Measurements from ENCODE around the gene ABCA5. TPM values are rescaled to one million over a fixed set of nuclear protein-coding genes. Genes with fewer than 3 reads are reported as not detected.

Gene ABCA5
- total and polyA plus RNA-seq, 10 of the 15 experiments (the other 5 are each of a cell fraction or from before 2014, with no cell fraction given) = 11.8 to 31.1 (median 18.1) TPM

DNA sequence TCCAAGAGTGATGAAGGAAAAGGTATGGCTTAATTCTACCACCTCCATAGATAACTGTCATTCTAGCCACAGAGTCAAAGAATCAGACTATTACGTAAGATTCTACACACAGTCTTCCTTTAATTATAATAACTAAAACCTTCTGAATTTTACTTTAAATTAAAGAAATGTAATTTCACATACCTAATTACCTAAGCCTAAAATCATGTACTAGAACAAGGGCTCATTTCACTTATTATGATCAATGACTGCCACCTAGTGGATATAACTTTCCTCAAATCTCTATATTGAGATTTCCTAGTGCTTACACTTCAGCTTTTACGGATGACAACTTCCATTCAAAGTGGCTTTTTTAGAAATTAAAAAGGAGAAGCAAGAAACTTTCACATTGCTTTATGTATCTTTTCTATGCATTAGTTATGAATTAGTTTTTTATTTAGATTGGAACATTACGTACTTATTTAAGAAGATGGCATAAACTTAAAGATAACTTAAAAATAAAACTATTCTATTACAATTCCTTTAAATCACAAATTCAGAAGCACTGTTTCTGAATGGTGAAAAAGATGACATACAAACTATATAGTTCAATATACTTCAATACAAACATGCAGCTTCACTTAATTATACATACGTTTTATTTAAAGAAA is 80.1 kb downstream of the ABCA5 start:
- Histone ChIP-seq H3K9ac (ENCODE audit: control insufficient read depth, insufficient read depth, low read length) (no peak overlapping the region), H3K4me2 (ENCODE audit: control insufficient read depth, insufficient read depth) (no peak overlapping the region), H3K79me2 (ENCODE audit: control insufficient read depth, insufficient read depth, low read length) (no peaks in the 10 kb centered on the region), H3K36me3 (ENCODE audit: control insufficient read depth in 2 of 2, insufficient read depth in 2 of 2, low read length in 1 of 2) (peaks cover 0 to 6% of the 10 kb centered on the region in 2 experiments; a peak in 1 of 4 replicates), H3K27ac (ENCODE audit: control insufficient read depth, insufficient read depth) (no peak overlapping the region), H2AFZ (ENCODE audit: control insufficient read depth, low read depth, low read length) (no peak overlapping the region), H3K9me3 (replicated peaks; ENCODE audit: control insufficient read depth, insufficient read depth, low read length) (no peaks in the 10 kb centered on the region), H3K4me1 (ENCODE audit: control insufficient read depth, insufficient read depth, low read length) (no peaks in the 10 kb centered on the region), H3K27me3 (replicated peaks in 1 of 2; ENCODE audit: control insufficient read depth in 2 of 2, insufficient read depth in 2 of 2, low read length in 1 of 2) (no peaks in the 10 kb centered on the region), H3K4me3 (no peak overlapping the region), H4K20me1 (ENCODE audit: control insufficient read depth, insufficient read depth) (no peaks in the 10 kb centered on the region)
- DNase-seq (ENCODE audit: low read depth, low spot score) = peak; percentile 25
- RAD21 ChIA-PET (ENCODE audit: unreplicated experiment) = interaction anchor here (0.6 to 1.9 kb wide), 14 partner anchors 10 to 475 kb away, joined by 3 to 13 read pairs (median 4); partner anchors contain the start of gene ABCA5
- CTCF ChIA-PET = interaction anchor here (0.6 to 7.3 kb wide), 22 partner anchors 7 to 475 kb away, joined by 3 to 90 read pairs (median 4); no protein-coding TSS in a partner anchor
- peak; percentile 85 for ATAC-seq
- POLR2A ChIA-PET = interaction anchor here (0.5 kb wide), 2 partner anchors 9 to 453 kb away, joined by 3 to 6 read pairs; no protein-coding TSS in a partner anchor
- SMC1A ChIA-PET (ENCODE audit: uncharacterized antibody, unreplicated experiment) = interaction anchor here (0.5 to 4.4 kb wide), 15 partner anchors 13 to 713 kb away, joined by 3 to 45 read pairs (median 4); no protein-coding TSS in a partner anchor
- in situ Hi-C loops (cut with MboI) (loop anchor here (10.0 kb wide), 1 partner anchor 712 kb away; no protein-coding TSS in a partner anchor), intact Hi-C loops (cut with micrococcal nuclease; ENCODE audit: unreplicated experiment) (loop anchor here (5.0 kb wide), 1 partner anchor 275 kb away; no protein-coding TSS in a partner anchor)
- FAIRE-seq = peak; percentile 89
- BruUV-seq (replicated peaks) = no TSS peak
- TF ChIP-seq SMC3 (IDR thresholded peaks at IDR 0.05; ENCODE audit: borderline replicate concordance, low read length) (peak; percentile 59; the same call in 1 of the 2 replicates), MTA2 (IDR thresholded peaks at IDR 0.05; ENCODE audit: low read depth) (no peak), CEBPB (IDR thresholded peaks at IDR 0.05; ENCODE audit: borderline replicate concordance in 1 of 2, low read depth in 2 of 2, low read length in 2 of 2) (no peak), RAD21 (IDR thresholded peaks at IDR 0.05; ENCODE audit: insufficient read depth, low read depth, low read length) (peak; percentile 68)
- TF ChIP-seq, protein P1, sequence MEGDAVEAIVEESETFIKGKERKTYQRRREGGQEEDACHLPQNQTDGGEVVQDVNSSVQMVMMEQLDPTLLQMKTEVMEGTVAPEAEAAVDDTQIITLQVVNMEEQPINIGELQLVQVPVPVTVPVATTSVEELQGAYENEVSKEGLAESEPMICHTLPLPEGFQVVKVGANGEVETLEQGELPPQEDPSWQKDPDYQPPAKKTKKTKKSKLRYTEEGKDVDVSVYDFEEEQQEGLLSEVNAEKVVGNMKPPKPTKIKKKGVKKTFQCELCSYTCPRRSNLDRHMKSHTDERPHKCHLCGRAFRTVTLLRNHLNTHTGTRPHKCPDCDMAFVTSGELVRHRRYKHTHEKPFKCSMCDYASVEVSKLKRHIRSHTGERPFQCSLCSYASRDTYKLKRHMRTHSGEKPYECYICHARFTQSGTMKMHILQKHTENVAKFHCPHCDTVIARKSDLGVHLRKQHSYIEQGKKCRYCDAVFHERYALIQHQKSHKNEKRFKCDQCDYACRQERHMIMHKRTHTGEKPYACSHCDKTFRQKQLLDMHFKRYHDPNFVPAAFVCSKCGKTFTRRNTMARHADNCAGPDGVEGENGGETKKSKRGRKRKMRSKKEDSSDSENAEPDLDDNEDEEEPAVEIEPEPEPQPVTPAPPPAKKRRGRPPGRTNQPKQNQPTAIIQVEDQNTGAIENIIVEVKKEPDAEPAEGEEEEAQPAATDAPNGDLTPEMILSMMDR (IDR thresholded peaks at IDR 0.05 in 2 of 3, conservative IDR thresholded peaks at IDR 0.05 in 1 of 3; ENCODE audit: control insufficient read depth in 2 of 3, extremely low read depth in 1 of 3, insufficient read depth in 1 of 3, low read depth in 3 of 3, low read length in 3 of 3) = peak; percentile 26 to 64 (median 44); a peak in 4 of 6 replicates
- 88% methylated on average over 4 of the region's 4 CpGs for WGBS (ENCODE audit: insufficient coverage, insufficient replicate concordance, low lambda C conversion rate, missing lambda C conversion rate)

All from GM12878 (cell line).